KOPT-K1 (cell line): Measurements from ENCODE around the gene PEX10.

Source experiments
- H3K27ac ChIP-seq: fragments of 200-600 bp; sonication (generic); 2 replicates; pipeline ENCODE4 v1.5.1; 2016; ENCODE audit warnings: antibody characterized with exemption, mild to moderate bottlenecking, low read depth, low read length; ENCODE audit not compliant: poor library complexity, severe bottlenecking
- H3K36me3 ChIP-seq: fragments of 200-600 bp; sonication (generic); 2 replicates; pipeline ENCODE4 v1.5.1; 2017; ENCODE audit warnings: antibody characterized with exemption, mild to moderate bottlenecking, low read length, moderate library complexity; ENCODE audit not compliant: insufficient read depth
- H3K9me3 ChIP-seq: fragments of 200-600 bp; sonication (generic); 2 replicates; pipeline ENCODE4 v1.5.1; 2017; ENCODE audit warnings: antibody characterized with exemption, low read length, mild to moderate bottlenecking; ENCODE audit not compliant: insufficient read depth, poor library complexity, severe bottlenecking

Gene PEX10

DNA sequence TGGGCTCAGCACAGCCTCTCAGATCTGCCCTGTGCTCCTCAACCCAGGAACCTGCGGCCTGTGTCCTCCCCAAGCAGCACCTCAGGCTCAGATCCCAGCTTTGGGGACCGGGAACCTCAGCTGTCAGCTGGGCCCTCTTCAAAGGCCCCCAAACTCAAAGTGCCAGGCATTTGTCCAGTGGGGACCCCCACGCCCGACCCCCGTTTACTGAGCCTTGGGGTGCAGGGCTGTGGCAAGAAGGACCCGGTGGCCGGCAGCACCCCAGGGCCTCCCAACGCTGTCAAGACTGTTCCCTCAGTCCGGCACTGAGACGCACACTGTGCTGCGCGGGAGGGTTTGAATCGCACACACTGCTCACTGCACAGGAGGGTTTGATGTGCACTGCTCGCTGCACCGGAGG is 56.0 kb downstream of the PEX10 start:
- Histone ChIP-seq H3K36me3 (no peaks in the 10 kb centered on the region), H3K9me3 (no peaks in the 10 kb centered on the region), H3K27ac (no peak overlapping the region)

DNA sequence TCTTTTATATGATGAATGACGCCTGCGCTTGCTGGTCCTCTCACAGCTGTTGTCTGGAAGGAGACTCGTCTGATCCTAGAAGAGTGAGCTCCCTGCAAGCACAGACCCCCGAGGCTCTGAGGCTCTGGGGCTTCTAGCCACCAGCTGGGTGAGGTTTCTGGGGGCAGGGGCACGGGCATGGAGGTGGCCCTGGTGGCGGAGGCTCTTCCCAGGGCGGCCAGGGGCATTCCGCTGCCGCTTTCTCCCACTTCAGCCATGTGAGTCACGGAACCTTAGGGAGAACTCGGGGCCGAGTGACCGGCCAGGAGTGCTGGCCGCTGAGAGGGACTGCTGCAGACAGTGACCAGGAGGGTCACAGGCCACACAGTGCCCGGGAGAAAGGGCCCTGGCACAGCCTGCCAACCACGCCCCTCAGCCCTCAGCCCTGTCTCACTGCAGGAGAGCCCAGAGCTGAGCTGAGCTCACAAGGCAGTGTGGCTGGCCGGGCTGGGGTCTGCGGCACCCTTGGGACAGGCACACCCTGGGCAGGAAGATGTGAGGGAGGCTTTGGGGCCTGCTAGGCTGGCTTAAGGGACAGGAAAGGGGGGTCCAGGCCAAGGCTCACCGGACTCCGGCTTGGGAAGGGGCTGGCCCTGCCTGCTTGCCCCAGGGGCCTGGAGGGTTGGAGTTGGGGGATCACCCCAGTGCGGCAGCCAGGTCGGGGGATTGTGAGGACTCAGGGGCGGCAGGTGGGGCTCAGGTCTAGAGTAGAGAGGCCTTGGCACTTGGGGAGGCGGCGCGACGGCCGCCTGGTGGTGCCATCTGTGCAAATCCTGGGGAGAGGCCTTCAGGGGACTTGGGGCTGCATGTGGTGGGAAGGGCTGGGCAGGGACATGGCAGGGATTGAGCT is 56.7 kb downstream of the PEX10 start:
- H3K9me3 ChIP-seq: no peaks in the 10 kb centered on the region
- no peak overlapping the region for H3K27ac ChIP-seq

DNA sequence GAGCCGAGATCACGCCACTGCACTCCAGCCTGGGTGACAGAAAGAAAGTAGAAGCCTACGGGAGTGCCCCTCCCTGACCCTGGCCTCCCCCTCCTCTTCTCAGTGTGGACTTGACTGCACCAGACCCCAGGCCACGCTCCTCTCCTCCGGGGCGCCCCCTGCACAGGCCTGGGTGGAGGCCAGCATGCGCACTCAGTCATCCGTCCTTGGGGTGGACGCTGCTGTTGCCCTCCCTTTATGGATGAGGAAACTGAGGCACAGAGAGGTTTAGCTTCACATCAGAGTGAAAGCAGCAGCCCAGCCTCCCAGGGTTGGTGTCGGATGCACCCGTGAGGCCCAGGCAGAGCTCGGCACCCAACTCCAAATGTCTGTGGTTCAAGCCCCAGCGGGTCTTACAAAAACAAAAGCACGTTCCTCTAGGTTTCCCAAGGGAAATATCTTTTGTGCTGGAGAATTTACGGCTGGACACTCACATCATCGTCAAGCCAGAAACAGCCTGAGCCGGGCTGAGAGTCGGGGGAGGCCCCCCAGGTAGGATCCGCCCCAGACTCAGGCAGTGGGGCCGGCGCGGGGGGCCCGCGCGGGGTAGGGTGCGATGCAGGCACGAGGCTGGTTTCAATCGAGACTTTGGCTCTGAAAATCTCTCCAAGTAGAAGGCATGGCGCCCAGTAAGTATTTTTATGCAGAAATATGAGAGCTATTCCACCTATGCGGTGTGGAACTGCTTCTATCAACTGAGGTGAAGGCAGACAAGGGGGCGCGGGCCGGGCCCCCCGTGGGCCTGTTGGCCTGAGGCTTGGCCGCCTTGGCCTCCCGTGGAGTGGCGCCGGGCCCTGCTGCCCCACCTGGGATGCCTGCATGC is 57.6 kb downstream of the PEX10 start:
- Histone ChIP-seq H3K9me3 (no peaks in the 10 kb centered on the region), H3K36me3 (no peaks in the 10 kb centered on the region), H3K27ac (no peak overlapping the region)

More for the DNA sequence above, 56.7 kb downstream of the PEX10 start:
- no peaks in the 10 kb centered on the region for H3K36me3 ChIP-seq
